HEK293 (cell line): ENCODE measurements around the gene OBP2A.

Experiments used
- CTCF ChIA-PET: fragments of 350-600 bp; formaldehyde crosslinking; extraction: SDS; loops from one replicate; lab custom pipeline; 2021; ENCODE audit warnings: antibody characterized with exemption; lab: Yijun Ruan, JAX
- POLR2A ChIA-PET: fragments of 300-600 bp; formaldehyde crosslinking; extraction: SDS; loops from one replicate; lab custom pipeline; 2020; ENCODE audit warnings: antibody characterized with exemption, inconsistent platforms; lab: Yijun Ruan, JAX
- H3K27ac ChIP-seq: fragments of 200-500 bp; sonication (Bioruptor generic); 2 replicates; pipeline ENCODE4 v1.5.1; 2014; ENCODE audit warnings: low read depth, low read length, control low read depth, inconsistent platforms; ENCODE audit errors: extremely low read depth
- H3K36me3 ChIP-seq, 2 experiments: fragments of 200-500 bp in 1 of 2; sonication (Bioruptor generic) in 1 of 2; 1 replicate in 1 of 2; 2 replicates in 1 of 2; pipeline ENCODE4 v1.5.1; 2014 to 2017; ENCODE audit warnings: inconsistent platforms in 2 of 2, low read length in 2 of 2; ENCODE audit not compliant: control insufficient read depth in 2 of 2, insufficient read depth in 1 of 2
- H3K4me1 ChIP-seq: fragments of 200-500 bp; sonication (Bioruptor generic); 2 replicates; pipeline ENCODE4 v1.5.1; 2014; ENCODE audit warnings: mild to moderate bottlenecking, low read length, inconsistent platforms; ENCODE audit not compliant: control insufficient read depth, insufficient read depth
- H3K4me3 ChIP-seq: 2 replicates; pipeline ENCODE4 v1.5.1; 2011; ENCODE audit warnings: low read depth, mild to moderate bottlenecking, control low read depth, low read length, moderate library complexity
- H3K9me3 ChIP-seq: fragments of 200-500 bp; sonication (Bioruptor generic); 2 replicates; pipeline ENCODE4 v1.5.1; 2014; ENCODE audit warnings: low read depth, low read length, inconsistent platforms; ENCODE audit not compliant: control insufficient read depth, insufficient read depth
- BCL11A ChIP-seq: fragments of 450-650 bp; formaldehyde crosslinking; IDR thresholded peaks from 2 replicates; pipeline ENCODE4 v1.5.1; 2016; ENCODE audit warnings: low read depth, missing biosample characterization, missing genetic modification characterization
- FEZF1 ChIP-seq: fragments of 450-650 bp; formaldehyde crosslinking; IDR thresholded peaks from 2 replicates; pipeline ENCODE4 v1.5.1; 2016; ENCODE audit warnings: missing biosample characterization, missing genetic modification characterization
- SCRT2 ChIP-seq: fragments of 450-650 bp; formaldehyde crosslinking; IDR thresholded peaks from 2 replicates; pipeline ENCODE4 v1.5.1; 2016; ENCODE audit warnings: missing biosample characterization, missing genetic modification characterization
- SP3 ChIP-seq: fragments of 450-650 bp; formaldehyde crosslinking; IDR thresholded peaks from 2 replicates; pipeline ENCODE4 v1.5.1; 2016; ENCODE audit warnings: missing biosample characterization, missing genetic modification characterization
- TSHZ1 ChIP-seq: fragments of 450-650 bp; formaldehyde crosslinking; IDR thresholded peaks from 2 replicates; pipeline ENCODE4 v1.5.1; 2016; ENCODE audit warnings: missing biosample characterization, missing genetic modification characterization, borderline replicate concordance
- ZIC2 ChIP-seq: fragments of 450-650 bp; formaldehyde crosslinking; IDR thresholded peaks from 2 replicates; pipeline ENCODE4 v1.5.1; 2016; ENCODE audit warnings: missing biosample characterization, missing genetic modification characterization
- ZNF146 ChIP-seq: fragments of 450-650 bp; formaldehyde crosslinking; IDR thresholded peaks from 2 replicates; pipeline ENCODE4 v1.5.1; 2016; ENCODE audit warnings: missing biosample characterization, missing genetic modification characterization
- ZNF155 ChIP-seq: fragments of 450-650 bp; formaldehyde crosslinking; IDR thresholded peaks from 2 replicates; pipeline ENCODE4 v1.5.1; 2016; ENCODE audit warnings: missing biosample characterization, missing genetic modification characterization
- ZNF266 ChIP-seq: fragments of 450-650 bp; formaldehyde crosslinking; IDR thresholded peaks from 2 replicates; pipeline ENCODE4 v1.5.1; 2016; ENCODE audit warnings: missing biosample characterization, missing genetic modification characterization, low read depth
- ZNF341 ChIP-seq: fragments of 450-650 bp; formaldehyde crosslinking; IDR thresholded peaks from 2 replicates; pipeline ENCODE4; 2016; ENCODE audit warnings: low read depth, missing biosample characterization, missing genetic modification characterization
- ZNF449 ChIP-seq: fragments of 450-650 bp; formaldehyde crosslinking; IDR thresholded peaks from 2 replicates; pipeline ENCODE4 v1.5.1; 2017; ENCODE audit warnings: missing biosample characterization, mild to moderate bottlenecking, missing genetic modification characterization, moderate library complexity
- ZNF549 ChIP-seq: fragments of 450-650 bp; IDR thresholded peaks from 2 replicates; pipeline ENCODE4 v1.5.1; 2018; ENCODE audit warnings: missing biosample characterization, missing genetic modification characterization, mild to moderate bottlenecking, inconsistent platforms, moderate library complexity
- ZNF558 ChIP-seq: fragments of 450-650 bp; formaldehyde crosslinking; IDR thresholded peaks from 2 replicates; pipeline ENCODE4 v1.5.1; 2016; ENCODE audit warnings: missing biosample characterization, missing genetic modification characterization
- ZNF621 ChIP-seq: fragments of 450-650 bp; formaldehyde crosslinking; IDR thresholded peaks from 2 replicates; pipeline ENCODE4 v1.5.1; 2017; ENCODE audit warnings: missing biosample characterization, missing genetic modification characterization
- ZNF626 ChIP-seq: fragments of 450-650 bp; sonication (Bioruptor Pico); formaldehyde crosslinking; IDR thresholded peaks from 2 replicates; pipeline ENCODE4 v1.5.1; 2018; ENCODE audit warnings: missing biosample characterization, missing genetic modification characterization, inconsistent platforms
- ZNF791 ChIP-seq: fragments of 450-650 bp; formaldehyde crosslinking; IDR thresholded peaks from 2 replicates; pipeline ENCODE4 v1.5.1; 2016; ENCODE audit warnings: missing biosample characterization, missing genetic modification characterization
- ZSCAN16 ChIP-seq: fragments of 450-650 bp; formaldehyde crosslinking; IDR thresholded peaks from 2 replicates; pipeline ENCODE4 v1.5.1; 2016; ENCODE audit warnings: missing biosample characterization, missing genetic modification characterization
- ZSCAN30 ChIP-seq: fragments of 450-650 bp; IDR thresholded peaks from 2 replicates; pipeline ENCODE4 v1.5.1; 2018; ENCODE audit warnings: missing biosample characterization, mild to moderate bottlenecking, missing genetic modification characterization, moderate library complexity
- TF ChIP-seq, protein P1 (sequence below): fragments of 450-650 bp; formaldehyde crosslinking; IDR thresholded peaks from 2 replicates; pipeline ENCODE4 v1.5.1; 2016; ENCODE audit warnings: missing biosample characterization, missing genetic modification characterization

The OBP2A gene

DNA sequence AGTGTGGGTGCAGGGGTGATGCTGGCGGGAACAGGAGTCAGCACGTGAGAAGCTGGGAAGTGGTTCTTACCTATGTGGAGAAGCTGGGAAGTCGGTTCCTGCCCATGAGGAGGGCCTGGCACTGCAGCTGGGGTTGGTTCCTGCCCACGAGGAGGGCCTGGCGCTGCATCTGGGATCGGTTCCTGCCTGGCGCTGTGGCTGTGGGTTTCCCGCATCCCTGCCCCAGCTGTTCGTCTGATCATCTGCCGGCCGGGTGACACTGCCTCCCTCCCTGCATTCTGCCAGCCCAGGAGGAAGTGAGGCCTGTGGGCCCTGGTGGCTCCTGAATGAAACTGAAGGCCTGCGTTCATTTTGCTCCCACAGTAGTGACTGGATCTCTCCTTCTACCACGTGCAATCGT lies 5.1 kb downstream of the OBP2A start:
- Histone ChIP-seq H3K36me3 (no peaks in the 10 kb centered on the region), H3K27ac (no peak overlapping the region)
- ChIA-PET CTCF (no interaction called here), POLR2A (no interaction called here)
- TF ChIP-seq ZNF549 (tag by site-specific recombination) (no peak), ZSCAN30 (tag by site-specific recombination) (no peak), SP3 (no peak), ZNF621 (no peak), ZNF266 (tag by site-specific recombination) (no peak)
- TF ChIP-seq, all 188 proteins: peak for 0
- Histone ChIP-seq H3K4me1 (no peaks in the 10 kb centered on the region), H3K4me3 (no peak overlapping the region), H3K9me3 (no peaks in the 10 kb centered on the region)

DNA sequence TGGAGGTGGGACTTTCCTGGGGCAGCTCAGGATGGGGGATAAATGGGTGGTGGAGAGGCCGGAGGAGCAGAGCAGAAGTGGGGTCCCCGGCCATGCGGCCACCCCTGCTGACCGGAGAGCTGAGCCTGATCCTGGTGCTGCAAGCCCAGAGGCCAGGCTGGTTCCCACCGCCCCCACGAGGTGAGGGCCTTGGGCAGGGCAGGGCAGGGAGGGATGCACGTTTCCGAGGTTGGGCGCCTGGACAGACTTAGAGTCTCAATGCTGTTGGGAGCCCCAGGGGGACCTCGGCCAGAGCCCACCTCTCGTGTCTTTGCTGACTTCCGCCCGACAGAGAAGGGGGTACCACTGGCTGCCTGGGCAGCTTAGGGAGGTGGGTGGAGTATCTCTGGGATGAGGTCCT lies 5.5 kb downstream of the OBP2A start:
- TF ChIP-seq ZNF341 (tag by site-specific recombination) = no peak
- TF ChIP-seq TSHZ1 (tag by site-specific recombination) = no peak
- TF ChIP-seq ZNF155 (tag by site-specific recombination) = no peak
- TF ChIP-seq ZNF146 (tag by site-specific recombination) = no peak
- no peak for TF ChIP-seq SCRT2 (tag by site-specific recombination)
- TF ChIP-seq BCL11A = no peak
- TF ChIP-seq ZNF791 (tag by site-specific recombination) = no peak
- Histone ChIP-seq H3K9me3 (no peaks in the 10 kb centered on the region), H3K4me1 (no peaks in the 10 kb centered on the region), H3K4me3 (no peak overlapping the region), H3K27ac (no peak overlapping the region), H3K36me3 (no peaks in the 10 kb centered on the region)
- ChIA-PET CTCF (interaction anchor here (0.6 to 0.7 kb wide), 2 partner anchors 46 to 469 kb away, joined by 3 read pairs; no protein-coding TSS in a partner anchor), POLR2A (interaction anchor here (0.7 kb wide), 1 partner anchor 61 kb away, joined by 3 read pairs; no protein-coding TSS in a partner anchor)

GRCh38 chr9:135552021-135552697 lies 6.2 kb downstream of the OBP2A start:
- ChIA-PET POLR2A (interaction anchor here (0.7 kb wide), 1 partner anchor 61 kb away, joined by 3 read pairs; no protein-coding TSS in a partner anchor), CTCF (interaction anchor here (0.6 to 0.7 kb wide), 3 partner anchors 46 to 469 kb away, joined by 3 to 4 read pairs (median 3); no protein-coding TSS in a partner anchor)
- Histone ChIP-seq H3K9me3 (no peaks in the 10 kb centered on the region), H3K4me1 (no peaks in the 10 kb centered on the region), H3K4me3 (no peak overlapping the region), H3K36me3 (no peaks in the 10 kb centered on the region), H3K27ac (no peak overlapping the region)
- TF ChIP-seq ZNF558 (tag by site-specific recombination) (no peak), ZNF449 (tag by site-specific recombination) (no peak), ZSCAN16 (tag by site-specific recombination) (no peak), SP3 (no peak), ZNF626 (tag by site-specific recombination) (no peak), FEZF1 (no peak), ZIC2 (no peak)
- TF ChIP-seq, protein P1, sequence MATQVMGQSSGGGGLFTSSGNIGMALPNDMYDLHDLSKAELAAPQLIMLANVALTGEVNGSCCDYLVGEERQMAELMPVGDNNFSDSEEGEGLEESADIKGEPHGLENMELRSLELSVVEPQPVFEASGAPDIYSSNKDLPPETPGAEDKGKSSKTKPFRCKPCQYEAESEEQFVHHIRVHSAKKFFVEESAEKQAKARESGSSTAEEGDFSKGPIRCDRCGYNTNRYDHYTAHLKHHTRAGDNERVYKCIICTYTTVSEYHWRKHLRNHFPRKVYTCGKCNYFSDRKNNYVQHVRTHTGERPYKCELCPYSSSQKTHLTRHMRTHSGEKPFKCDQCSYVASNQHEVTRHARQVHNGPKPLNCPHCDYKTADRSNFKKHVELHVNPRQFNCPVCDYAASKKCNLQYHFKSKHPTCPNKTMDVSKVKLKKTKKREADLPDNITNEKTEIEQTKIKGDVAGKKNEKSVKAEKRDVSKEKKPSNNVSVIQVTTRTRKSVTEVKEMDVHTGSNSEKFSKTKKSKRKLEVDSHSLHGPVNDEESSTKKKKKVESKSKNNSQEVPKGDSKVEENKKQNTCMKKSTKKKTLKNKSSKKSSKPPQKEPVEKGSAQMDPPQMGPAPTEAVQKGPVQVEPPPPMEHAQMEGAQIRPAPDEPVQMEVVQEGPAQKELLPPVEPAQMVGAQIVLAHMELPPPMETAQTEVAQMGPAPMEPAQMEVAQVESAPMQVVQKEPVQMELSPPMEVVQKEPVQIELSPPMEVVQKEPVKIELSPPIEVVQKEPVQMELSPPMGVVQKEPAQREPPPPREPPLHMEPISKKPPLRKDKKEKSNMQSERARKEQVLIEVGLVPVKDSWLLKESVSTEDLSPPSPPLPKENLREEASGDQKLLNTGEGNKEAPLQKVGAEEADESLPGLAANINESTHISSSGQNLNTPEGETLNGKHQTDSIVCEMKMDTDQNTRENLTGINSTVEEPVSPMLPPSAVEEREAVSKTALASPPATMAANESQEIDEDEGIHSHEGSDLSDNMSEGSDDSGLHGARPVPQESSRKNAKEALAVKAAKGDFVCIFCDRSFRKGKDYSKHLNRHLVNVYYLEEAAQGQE (tag by site-specific recombination) = no peak
